AML-193 (cell line): ENCODE results near the gene PPP1CB.
"Not testable (repeated sequence)": the region's sequence is repeated elsewhere in the genome, so short reads cannot be mapped to it uniquely, and the experiment has no call there.

ENCODE experiments used
- DNase-seq, 2 experiments: peaks; one replicate each; lab custom pipeline; 2025; lab: John Stamatoyannopoulos, UW

The PPP1CB gene

GRCh38 chr2:28751252-28751955, at the start of gene PPP1CB:
Gene PPP1CB, plus strand, starts transcription at chr2:28751830. Its CDS starts 295 bp downstream, at chr2:28752125.
- DNase-seq = peak; percentile 90 to 92

GRCh38 chr2:28702415-28702861, 49.2 kb upstream of the PPP1CB start:
- no peak for DNase-seq

DNA sequence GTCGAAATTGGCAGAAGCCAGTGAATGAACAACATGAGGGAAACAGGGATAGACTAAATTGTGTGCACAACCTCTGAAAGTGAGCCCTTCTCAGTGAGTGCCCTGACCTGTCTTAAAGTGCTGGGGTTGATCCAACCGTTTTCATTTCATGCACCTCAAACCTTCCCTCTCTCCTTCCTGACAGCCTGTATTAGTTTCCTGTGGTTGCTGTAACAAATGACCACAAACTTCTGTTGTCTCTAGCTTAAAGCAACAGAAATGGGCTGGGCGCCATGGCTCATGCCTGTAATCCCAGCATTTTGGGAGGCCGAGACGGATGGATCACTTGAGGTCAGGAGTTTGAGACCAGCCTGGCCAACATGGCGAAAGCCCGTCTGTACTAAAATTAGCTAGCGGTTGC, 48.8 kb upstream of the PPP1CB start:
- DNase-seq = peak; percentile 21 to 31

- DNase-seq = no peak
Measured at GRCh38 chr2:28704621-28705020, 47.0 kb upstream of the PPP1CB start.

- DNase-seq = no peak
Measured at GRCh38 chr2:28705751-28706440, 45.7 kb upstream of the PPP1CB start.

DNA sequence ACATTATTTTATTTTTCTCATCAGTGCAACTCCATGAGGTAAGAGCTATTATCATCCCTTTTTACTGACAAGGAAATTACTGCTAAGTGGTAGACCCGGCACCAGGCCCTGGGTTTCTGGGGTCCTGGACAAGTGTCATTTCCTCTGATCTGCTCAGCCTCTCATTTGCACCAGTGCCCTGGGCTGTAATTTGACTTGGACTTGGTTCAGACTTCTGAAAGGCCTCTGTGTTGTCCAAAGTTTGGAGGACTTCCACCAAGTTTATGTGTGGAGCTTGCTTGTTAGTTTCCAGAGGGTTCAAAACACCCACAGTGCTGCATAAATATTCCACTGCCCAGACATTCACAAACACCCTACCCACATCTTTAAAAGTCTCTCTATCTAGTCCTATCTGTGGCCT, 44.0 kb upstream of the PPP1CB start:
- DNase-seq = no peak

DNA sequence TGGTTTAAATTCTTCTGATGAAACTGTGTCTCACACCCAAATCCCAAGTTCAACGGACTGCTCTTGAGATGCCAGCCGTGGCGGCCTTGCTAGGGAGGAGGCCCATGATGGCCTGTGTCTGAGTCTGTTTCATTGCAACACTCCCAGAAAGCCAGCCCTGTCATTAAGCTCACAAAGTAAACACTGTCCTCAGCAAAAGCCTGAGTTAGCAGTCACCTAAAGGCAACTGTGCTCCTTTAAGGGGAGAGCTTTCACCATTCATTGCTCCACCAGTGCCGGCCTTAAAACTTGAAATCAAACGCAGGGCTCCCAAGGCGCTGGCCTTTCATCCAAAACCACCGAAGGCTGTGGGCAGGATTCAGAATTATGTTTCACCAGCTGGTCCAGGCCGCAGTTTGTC, 42.5 kb upstream of the PPP1CB start:
- no peak for DNase-seq

DNA sequence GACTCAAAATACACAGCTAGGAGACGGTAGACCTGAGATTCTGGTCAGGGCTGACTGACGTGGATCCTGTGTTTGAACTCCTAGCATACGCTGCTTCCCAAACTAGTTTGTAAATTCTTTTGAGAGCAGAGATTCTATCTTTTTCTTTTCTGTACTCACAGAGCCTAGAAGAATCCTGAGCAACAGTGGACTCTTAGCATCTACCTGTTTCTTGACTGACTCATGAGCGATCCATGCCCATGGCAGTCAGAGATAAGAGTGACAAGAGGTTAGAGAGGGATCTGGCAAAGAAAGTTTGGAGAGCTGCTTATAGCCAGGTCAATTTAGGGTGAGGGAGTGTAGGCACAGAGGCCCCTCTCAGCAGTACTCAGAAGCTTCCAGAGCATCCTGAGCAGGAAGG, 41.1 kb upstream of the PPP1CB start:
- DNase-seq = no peak

GRCh38 chr2:28713577-28714298, 37.9 kb upstream of the PPP1CB start:
- no peak for DNase-seq

DNA sequence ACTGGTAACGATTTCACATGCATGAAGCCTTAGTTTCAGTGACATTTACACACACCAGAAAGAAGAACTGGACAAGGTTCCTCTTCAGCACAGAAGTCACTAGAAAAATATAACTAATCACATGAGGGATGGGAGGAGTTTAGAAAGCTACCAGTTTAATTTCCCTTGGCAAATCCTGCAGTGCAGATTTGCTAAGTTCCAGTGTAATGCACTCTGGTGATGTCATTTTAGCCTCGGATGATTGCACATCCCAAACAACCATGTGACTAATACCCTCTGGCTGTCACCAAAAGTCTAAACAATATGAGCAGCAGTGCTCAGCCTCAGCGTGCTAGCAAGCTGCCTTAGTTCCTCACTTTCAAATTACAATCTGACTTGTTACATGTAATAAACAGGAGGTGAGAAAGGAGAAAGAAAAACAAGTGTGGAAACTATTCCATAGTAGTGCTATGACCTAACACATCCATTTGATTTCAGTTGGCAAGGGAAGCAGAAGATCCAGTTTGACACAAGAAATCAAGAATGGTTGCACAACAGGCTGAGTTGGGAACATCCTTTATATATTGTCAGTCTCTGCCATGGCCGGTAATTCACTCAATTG, 35.3 kb upstream of the PPP1CB start:
- peak; percentile 88 to 90 for DNase-seq

- DNase-seq = peak; percentile 83 to 87
Measured at GRCh38 chr2:28717339-28717758, 34.3 kb upstream of the PPP1CB start.

GRCh38 chr2:28720345-28720744, 31.3 kb upstream of the PPP1CB start:
- no peak for DNase-seq

- DNase-seq = no peak
Measured at GRCh38 chr2:28721601-28722191, 29.9 kb upstream of the PPP1CB start.

DNA sequence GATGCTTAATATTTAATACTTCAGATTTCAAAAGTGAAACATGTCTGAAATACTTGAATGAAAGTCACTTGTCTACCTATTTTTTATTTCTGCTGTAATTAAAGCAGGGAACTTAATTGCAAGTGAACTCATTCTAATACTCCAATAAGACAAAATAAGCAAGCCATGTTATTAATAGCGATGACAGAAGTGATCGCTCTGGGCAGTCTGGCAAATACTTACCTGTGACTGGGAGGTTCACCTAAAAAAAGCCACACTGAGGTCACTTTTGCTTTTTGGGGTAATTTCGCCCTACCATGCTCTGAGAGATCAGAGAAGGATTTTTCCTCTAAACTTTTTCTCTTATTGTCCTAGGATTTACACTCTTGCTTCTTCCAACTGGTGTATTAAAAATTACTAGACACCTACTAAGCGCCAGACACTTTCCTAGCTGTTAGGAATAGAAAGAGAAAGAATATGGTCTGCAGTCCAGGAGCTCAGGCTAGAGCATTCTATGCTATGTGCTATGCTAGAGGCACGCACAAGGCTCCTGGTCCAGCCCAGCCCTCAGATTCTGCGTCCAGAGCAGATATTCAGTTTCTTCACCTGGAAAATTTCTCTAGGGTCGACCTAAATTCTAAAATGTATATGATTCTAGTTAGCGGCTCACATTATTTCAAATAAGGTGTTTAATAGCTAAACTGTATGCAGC, 26.5 kb upstream of the PPP1CB start:
- DNase-seq = no peak

- DNase-seq = no peak
Measured at GRCh38 chr2:28726177-28726576, 25.5 kb upstream of the PPP1CB start.

DNA sequence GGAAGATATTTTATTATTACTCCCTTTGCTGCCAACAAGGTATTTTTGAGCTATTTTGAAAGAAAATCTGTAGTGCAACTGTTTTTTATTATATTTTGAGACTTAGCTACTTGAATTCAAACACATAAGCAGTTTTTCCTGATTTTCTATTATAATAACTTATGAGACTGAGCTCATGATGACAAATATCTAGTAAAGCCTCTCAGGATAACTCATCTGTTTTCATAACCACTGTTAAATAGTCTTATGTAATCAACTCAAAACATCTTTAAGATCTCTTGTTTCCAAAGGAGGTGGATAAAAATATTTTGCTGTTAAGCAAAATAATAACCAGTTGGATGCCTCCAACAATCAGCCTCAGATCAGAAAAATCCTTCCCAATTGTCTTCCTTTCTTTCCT, 21.9 kb upstream of the PPP1CB start:
- DNase-seq = no peak

DNA sequence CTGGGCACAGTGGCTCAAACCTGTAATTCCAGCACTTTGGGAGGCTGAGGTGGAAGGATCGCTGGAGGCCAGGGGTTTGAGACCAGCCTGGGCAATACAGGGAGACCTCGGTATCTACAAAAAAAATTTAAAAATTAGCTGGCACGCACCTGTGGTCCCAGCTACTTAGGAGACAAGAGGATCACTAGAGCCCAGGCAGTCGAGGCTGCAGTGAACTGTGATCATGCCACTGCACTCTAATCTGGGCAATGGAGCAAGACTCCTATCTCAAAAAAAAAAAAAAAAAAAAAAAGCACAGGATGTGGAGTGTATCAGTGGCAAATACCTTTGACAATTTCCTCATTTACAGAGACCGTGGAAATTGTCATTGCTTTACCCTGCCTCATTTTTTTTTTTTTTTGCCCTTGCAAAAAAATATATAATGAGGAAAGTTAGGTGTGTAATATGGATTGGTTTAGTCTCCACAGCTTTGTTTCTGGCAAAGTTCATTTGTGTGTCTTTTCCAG, 20.9 kb upstream of the PPP1CB start:
- DNase-seq = no peak

GRCh38 chr2:28735511-28735910, 16.1 kb upstream of the PPP1CB start:
- DNase-seq = no peak

DNA sequence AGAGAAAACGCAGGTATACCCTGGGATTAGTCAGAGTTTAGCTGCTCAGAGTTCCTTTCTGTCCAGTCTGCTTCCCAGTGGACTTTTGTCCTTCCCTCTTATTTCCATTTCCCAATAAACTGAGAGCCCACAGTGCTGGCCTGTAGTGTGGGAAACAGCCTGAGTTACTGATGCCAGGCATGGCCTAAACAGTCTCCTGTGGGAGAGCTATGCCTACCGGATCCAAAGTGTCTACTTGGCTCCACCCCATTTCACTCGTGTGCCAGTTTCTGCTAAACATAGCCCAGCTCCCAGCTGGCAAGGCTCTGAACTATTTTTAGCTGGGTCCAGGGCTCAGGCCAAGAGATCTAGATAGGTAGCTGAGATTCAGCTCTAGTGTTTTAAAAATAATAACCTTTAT, 15.6 kb upstream of the PPP1CB start:
- DNase-seq = no peak

- no peak for DNase-seq
Measured at GRCh38 chr2:28737655-28738054, 14.0 kb upstream of the PPP1CB start.

GRCh38 chr2:28742619-28743018, 9.0 kb upstream of the PPP1CB start:
- DNase-seq = not testable (repeated sequence)
